Vagina (tissue), 2 donors: ENCODE data around the gene THEM4. TPM values are rescaled to one million over a fixed set of nuclear protein-coding genes. Genes with fewer than 3 reads are reported as not detected.

Source experiments
- DNase-seq, 2 donors: peaks; one replicate each; pipeline ENCODE4 v3.0.0-alpha.2; 2017; ENCODE audit errors: extremely low spot score in 2 of 2
- H3K27ac ChIP-seq: fragments of 200-600 bp; sonication (generic); one replicate; pipeline ENCODE4 v1.5.1; 2019
- H3K27me3 ChIP-seq: fragments of 200-600 bp; sonication (generic); one replicate; pipeline ENCODE4 v1.5.1; 2019
- H3K36me3 ChIP-seq, 2 donors: fragments of 200-600 bp; sonication (generic); one replicate each; pipeline ENCODE4 v1.5.1; 2017 to 2019
- H3K4me1 ChIP-seq: fragments of 200-600 bp; sonication (generic); one replicate; pipeline ENCODE4 v1.5.1; 2019
- H3K4me3 ChIP-seq, 2 donors: fragments of 200-600 bp; sonication (generic); 1 replicate in 1 of 2; 2 replicates in 1 of 2; pipeline ENCODE4 v1.5.1; 2016 to 2019
- H3K9me3 ChIP-seq: fragments of 200-600 bp; sonication (generic); one replicate; pipeline ENCODE4 v1.5.1; 2019
- POLR2A ChIP-seq, 2 donors: fragments of 450-650 bp; IDR thresholded peaks; one replicate each; pipeline ENCODE4 v1.6.1; 2017; ENCODE audit warnings: antibody characterized with exemption in 2 of 2, mild to moderate bottlenecking in 2 of 2, moderate library complexity in 2 of 2
- POLR2AphosphoS5 ChIP-seq, 2 donors: sonication (generic); formaldehyde crosslinking; IDR thresholded peaks; one replicate each; pipeline ENCODE4 v1.9.0; 2017; ENCODE audit warnings: antibody characterized with exemption in 2 of 2, mild to moderate bottlenecking in 2 of 2, low read depth in 1 of 2; ENCODE audit not compliant: insufficient read depth in 1 of 2
- intact Hi-C: fragments of 100-400 bp; cut with DNase I; formaldehyde crosslinking; loops from one replicate; pipeline ENCODE4 v1.15.1; 2023
- total RNA-seq: library from RNA; depleted of rRNA; stranded (reverse); fragments of >200 nt; gene quantifications from one replicate; pipeline ENCODE4 v1.2.3, GENCODE V29; 2016
- TF ChIP-seq, protein P1 (sequence below), 3 experiments: fragments of 450-650 bp in 2 of 3; fragments of 200-600 bp in 1 of 3; sonication (generic) in 1 of 3; IDR thresholded peaks; one replicate each; pipeline ENCODE4 v1.5.1; 2017 to 2019; ENCODE audit warnings: antibody characterized with exemption in 3 of 3, mild to moderate bottlenecking in 2 of 3, moderate library complexity in 2 of 3

THEM4 gene
- total RNA-seq, 1 donor from 2014 or later, result 26.8 TPM

DNA sequence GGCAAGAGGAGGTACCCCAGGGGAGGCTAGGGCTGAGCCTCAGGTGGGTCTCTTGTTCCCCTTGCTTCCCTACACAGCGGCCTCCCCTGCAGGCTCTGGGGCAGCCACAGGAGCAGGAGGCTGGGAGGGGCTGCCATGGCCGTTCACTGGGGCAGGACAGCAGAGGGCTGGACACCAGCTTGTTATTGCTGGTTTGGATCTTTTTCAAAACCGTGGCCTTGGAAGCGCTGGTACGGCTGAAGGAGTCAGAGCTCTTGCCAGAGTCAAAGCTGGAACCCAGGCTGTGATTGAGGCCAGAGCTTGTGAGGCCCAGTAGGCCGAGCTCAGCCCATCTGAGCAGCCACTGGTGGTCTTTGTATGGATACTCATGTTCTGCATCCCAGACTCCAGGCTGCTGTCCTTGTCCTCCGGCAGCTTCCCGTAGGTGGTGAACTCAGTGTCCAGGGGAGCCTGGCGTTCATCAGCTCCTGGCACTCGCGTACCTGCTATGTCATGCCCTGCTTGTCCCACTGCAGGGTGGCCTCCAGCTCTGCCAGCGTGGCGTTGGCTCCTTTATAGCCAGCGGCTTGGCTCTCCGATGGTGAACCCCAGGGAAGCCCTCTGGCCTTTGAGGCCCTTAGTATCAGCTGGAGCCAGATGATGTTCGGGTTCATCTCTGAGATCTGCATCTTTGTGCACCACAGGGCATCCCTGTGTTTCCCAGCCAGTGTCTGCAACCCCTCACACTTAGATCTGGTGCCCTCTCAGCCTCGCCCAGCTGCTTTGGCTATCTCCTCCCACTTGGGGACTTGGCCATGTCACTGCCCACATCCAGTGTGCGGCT is 40.3 kb upstream of the THEM4 start:
- Histone ChIP-seq H3K36me3 (no peaks in the 10 kb centered on the region), H3K4me3 (no peak overlapping the region), H3K4me1 (peaks cover 26% of the 10 kb centered on the region), H3K27ac (no peak overlapping the region), H3K27me3 (no peaks in the 10 kb centered on the region), H3K9me3 (no peaks in the 10 kb centered on the region)
- TF ChIP-seq POLR2AphosphoS5 (IDR thresholded peaks at IDR 0.05; ENCODE audit: insufficient read depth in 1 of 2, low read depth in 1 of 2), result no peak
- TF ChIP-seq, protein P1, sequence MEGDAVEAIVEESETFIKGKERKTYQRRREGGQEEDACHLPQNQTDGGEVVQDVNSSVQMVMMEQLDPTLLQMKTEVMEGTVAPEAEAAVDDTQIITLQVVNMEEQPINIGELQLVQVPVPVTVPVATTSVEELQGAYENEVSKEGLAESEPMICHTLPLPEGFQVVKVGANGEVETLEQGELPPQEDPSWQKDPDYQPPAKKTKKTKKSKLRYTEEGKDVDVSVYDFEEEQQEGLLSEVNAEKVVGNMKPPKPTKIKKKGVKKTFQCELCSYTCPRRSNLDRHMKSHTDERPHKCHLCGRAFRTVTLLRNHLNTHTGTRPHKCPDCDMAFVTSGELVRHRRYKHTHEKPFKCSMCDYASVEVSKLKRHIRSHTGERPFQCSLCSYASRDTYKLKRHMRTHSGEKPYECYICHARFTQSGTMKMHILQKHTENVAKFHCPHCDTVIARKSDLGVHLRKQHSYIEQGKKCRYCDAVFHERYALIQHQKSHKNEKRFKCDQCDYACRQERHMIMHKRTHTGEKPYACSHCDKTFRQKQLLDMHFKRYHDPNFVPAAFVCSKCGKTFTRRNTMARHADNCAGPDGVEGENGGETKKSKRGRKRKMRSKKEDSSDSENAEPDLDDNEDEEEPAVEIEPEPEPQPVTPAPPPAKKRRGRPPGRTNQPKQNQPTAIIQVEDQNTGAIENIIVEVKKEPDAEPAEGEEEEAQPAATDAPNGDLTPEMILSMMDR (IDR thresholded peaks at IDR 0.05), result no peak
- TF ChIP-seq POLR2A (IDR thresholded peaks at IDR 0.05), result no peak
- no peak for DNase-seq
- intact Hi-C loops, result no loop called here

DNA sequence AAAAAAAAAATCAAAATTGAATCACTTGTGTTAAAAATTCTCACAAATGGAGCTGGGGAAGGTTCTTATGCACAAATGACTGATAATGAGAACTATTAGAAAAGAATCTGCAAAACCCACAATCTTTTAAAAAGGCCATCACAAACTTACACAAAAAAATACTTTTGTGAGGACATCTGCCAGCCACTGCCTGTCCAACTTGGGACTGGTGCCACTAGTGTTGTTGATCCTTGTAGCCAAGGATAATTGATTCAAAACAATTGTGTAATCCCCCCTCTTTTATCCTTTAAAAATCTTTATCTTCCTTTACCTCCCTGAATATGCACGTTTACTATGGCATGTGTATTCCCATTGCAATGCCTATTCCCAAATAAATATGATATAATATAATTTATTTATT is 39.2 kb upstream of the THEM4 start:
- intact Hi-C loops, result no loop called here
- no peak for DNase-seq
- H3K4me1 ChIP-seq, result peaks cover 34% of the 10 kb centered on the region
- no peaks in the 10 kb centered on the region for H3K27me3 ChIP-seq
- no peak overlapping the region for H3K27ac ChIP-seq
- H3K4me3 ChIP-seq, result no peak overlapping the region
- H3K9me3 ChIP-seq, result no peaks in the 10 kb centered on the region
- TF ChIP-seq POLR2A (IDR thresholded peaks at IDR 0.05) (no peak), POLR2AphosphoS5 (IDR thresholded peaks at IDR 0.05; ENCODE audit: insufficient read depth in 1 of 2, low read depth in 1 of 2) (no peak)
- TF ChIP-seq, protein P1 (IDR thresholded peaks at IDR 0.05), result no peak
- no peaks in the 10 kb centered on the region for H3K36me3 ChIP-seq

DNA sequence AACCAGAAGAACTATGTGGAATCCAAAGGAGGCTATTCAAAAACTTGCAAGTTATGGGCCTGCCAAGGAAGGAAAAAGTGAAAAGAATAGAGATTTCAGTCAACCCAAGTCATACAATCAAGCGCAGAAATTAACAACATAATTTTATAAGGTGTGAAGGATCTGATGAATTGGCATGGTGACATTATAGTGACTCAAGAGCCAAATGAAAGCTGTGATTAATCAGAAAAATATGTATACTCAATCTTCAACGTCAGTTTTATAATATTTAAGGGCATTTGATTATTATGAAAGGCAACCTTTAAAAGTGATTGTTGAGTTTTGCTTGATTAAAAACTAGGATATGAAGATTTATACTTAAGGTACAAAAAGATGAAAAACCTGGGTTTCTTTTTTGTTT is 37.8 kb upstream of the THEM4 start:
- no peaks in the 10 kb centered on the region for H3K36me3 ChIP-seq
- no peaks in the 10 kb centered on the region for H3K9me3 ChIP-seq
- no peaks in the 10 kb centered on the region for H3K27me3 ChIP-seq
- H3K4me1 ChIP-seq, result peaks cover 34% of the 10 kb centered on the region
- H3K4me3 ChIP-seq, result no peak overlapping the region
- intact Hi-C loops, result no loop called here
- H3K27ac ChIP-seq, result no peak overlapping the region
- no peak for DNase-seq
- TF ChIP-seq POLR2A (IDR thresholded peaks at IDR 0.05), result no peak

DNA sequence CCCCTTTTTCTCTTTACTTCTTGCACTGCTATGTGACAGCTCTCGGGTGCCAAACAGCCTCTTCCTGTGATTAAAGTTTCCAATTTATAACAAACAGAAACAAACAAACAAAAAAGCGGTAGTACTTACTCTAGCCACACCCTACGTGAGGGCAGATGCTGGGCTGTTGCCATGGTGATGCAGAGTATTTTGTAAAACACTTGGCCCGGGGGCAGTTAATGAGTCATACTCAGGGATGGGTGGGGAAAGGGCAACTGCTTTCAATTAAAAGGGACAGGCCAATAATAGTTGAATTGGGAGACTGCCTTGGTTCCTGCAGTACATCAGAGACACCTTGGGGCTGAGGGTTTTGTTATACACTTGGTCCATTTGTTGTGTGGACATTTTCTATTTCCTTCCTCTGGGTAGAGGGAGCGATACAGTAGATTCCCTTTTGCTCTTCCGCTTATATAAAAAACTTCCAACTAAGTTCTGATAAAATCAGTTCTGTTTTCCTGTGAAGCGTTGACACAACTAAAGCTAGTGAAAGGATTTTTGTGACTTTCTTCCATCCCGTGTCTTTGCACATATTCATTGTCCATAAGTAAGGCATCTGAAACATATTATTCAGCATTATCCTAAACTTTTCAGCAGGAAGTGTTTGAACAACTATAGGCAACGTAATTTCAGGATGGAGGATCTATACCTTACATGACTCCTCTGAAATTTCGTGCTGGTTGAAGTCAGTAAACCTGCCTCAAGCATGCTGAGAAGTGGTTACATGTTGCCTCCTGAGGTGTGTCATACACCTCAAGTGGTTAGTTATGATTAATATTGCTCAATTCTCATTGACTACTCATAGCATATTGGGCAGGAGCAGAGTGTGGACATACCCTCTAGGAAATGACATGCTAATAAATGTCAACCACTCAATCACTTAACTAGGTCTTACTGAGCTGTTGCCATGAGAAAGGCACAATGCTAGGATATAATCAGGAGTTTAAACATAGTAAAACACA is 36.7 kb upstream of the THEM4 start:
- TF ChIP-seq POLR2AphosphoS5 (IDR thresholded peaks at IDR 0.05; ENCODE audit: insufficient read depth in 1 of 2, low read depth in 1 of 2) (peak; percentile 32 to 76), POLR2A (IDR thresholded peaks at IDR 0.05) (no peak)
- TF ChIP-seq, protein P1 (IDR thresholded peaks at IDR 0.05), result peak in 1 of 3 experiments; percentile 32
- DNase-seq, result peak in 1 of 2 donors; percentile 95
- Histone ChIP-seq H3K4me1 (peaks cover 34% of the 10 kb centered on the region), H3K4me3 (no peak overlapping the region), H3K36me3 (no peaks in the 10 kb centered on the region), H3K27me3 (no peaks in the 10 kb centered on the region), H3K9me3 (no peaks in the 10 kb centered on the region), H3K27ac (peak overlapping the region; percentile 70)
- intact Hi-C loops, result no loop called here

DNA sequence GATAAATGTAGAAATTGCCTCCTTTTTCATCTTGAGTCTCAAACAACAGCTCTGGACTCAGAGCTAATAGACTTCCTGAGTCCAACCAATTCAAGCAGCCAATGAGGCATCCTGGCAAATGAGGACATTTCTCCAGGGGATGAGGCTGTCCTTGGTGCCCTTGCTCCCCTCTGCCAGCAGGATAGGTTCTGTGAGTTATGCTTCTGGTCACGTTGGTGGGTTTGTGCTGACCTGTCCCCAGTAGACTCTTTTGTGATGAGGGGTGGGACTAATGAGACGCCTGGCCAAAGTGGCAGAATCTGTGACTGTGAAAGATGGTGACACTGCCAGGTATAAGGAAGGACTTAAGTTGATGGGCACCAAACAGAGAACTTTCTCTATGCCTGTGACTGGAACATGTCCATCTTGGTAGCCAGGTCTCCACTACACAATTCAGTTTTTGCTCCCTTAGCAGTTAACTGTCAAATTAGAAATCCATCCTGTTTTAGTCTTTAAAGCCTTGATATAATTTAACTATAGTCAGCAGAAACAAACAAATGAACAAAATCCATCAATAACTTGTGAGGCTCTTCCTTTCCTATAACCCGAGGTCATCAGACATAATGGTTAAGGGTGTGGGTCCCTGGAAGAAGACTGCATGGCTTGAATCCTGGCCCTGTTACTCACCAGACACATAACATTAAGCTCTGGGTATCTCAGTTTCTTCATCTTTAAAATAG is 35.7 kb upstream of the THEM4 start:
- no peaks in the 10 kb centered on the region for H3K9me3 ChIP-seq
- TF ChIP-seq, protein P1 (IDR thresholded peaks at IDR 0.05), result no peak
- no peak for TF ChIP-seq POLR2AphosphoS5 (IDR thresholded peaks at IDR 0.05; ENCODE audit: insufficient read depth in 1 of 2, low read depth in 1 of 2)
- TF ChIP-seq POLR2A (IDR thresholded peaks at IDR 0.05), result no peak
- no peaks in the 10 kb centered on the region for H3K36me3 ChIP-seq
- peaks cover 34% of the 10 kb centered on the region for H3K4me1 ChIP-seq
- no peaks in the 10 kb centered on the region for H3K27me3 ChIP-seq
- peak overlapping the region; percentile 70 for H3K27ac ChIP-seq
- no peak overlapping the region for H3K4me3 ChIP-seq
- intact Hi-C loops, result no loop called here
- DNase-seq, result no peak
